Thoracic aorta (tissue), 2 donors: ENCODE data around the gene LY86. TPM values are rescaled to one million over a fixed set of nuclear protein-coding genes. Genes with fewer than 3 reads are reported as not detected.

ENCODE experiments used
- ATAC-seq: fragments of 150-250 bp; one replicate; pipeline ENCODE4 v1.8.0; 2017; ENCODE audit warnings: low read depth; ENCODE audit not compliant: insufficient number of reproducible peaks, low FRiP score
- DNase-seq: peaks from one replicate; pipeline ENCODE4 v3.0.0-alpha.2; 2020; ENCODE audit warnings: low spot score
- H3K27ac ChIP-seq, 2 donors: fragments of 200-600 bp; sonication (generic); 1 replicate in 1 of 2; 2 replicates in 1 of 2; pipeline ENCODE4 v1.5.1; 2016; ENCODE audit warnings: mild to moderate bottlenecking in 2 of 2, moderate library complexity in 2 of 2
- H3K27me3 ChIP-seq: fragments of 200-600 bp; sonication (generic); replicated peaks from 2 replicates; pipeline ENCODE4 v1.6.0; 2016; ENCODE audit warnings: mild to moderate bottlenecking; ENCODE audit not compliant: insufficient read depth
- H3K36me3 ChIP-seq: fragments of 200-600 bp; sonication (generic); one replicate; pipeline ENCODE4 v1.5.1; 2016
- H3K4me1 ChIP-seq, 2 donors: fragments of 200-600 bp; sonication (generic); 1 replicate in 1 of 2; 2 replicates in 1 of 2; pipeline versions ENCODE4 v1.5.1 to v1.6.0; 2016; ENCODE audit warnings: low read depth in 2 of 2, mild to moderate bottlenecking in 1 of 2; ENCODE audit not compliant: control insufficient read depth in 1 of 2
- H3K4me3 ChIP-seq: fragments of 200-600 bp; sonication (generic); 2 replicates; pipeline ENCODE4 v1.5.1; 2016; ENCODE audit warnings: mild to moderate bottlenecking
- H3K9me3 ChIP-seq: fragments of 200-600 bp; sonication (generic); 2 replicates; pipeline ENCODE4 v1.5.1; 2016
- total RNA-seq, 2 donors: library from RNA; depleted of rRNA; stranded (reverse); fragments of >200 nt; gene quantifications; one replicate each; pipeline versions ENCODE4 v1.1.0 to v1.2.3, GENCODE V29; 2016
- TF ChIP-seq, protein P1 (sequence below): fragments of 200-600 bp; sonication (generic); IDR thresholded peaks from one replicate; pipeline ENCODE4 v1.5.1; 2019; ENCODE audit warnings: antibody characterized with exemption

The LY86 gene
- total RNA-seq, 2 donors from 2014 or later: 4.5 to 6.5 TPM

DNA sequence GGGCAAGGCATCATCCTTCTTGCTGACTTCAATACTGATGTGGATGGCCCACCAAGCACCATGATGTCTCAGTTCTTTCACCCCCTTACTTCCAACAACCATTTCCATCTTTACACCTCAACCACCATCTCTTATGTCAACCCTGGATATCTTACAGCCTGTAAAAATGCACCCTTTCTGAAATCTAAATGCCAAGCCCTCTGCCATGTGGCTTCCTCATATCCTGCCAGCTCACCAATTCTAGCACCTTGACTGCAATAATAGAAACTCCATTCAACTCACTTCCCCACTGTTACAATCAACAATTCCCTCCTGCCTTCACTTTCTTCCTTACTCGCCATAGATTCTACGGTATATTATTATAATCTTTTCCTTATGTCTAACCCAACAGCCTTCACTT lies 57.9 kb downstream of the LY86 start:
- no peaks in the 10 kb centered on the region for H3K4me1 ChIP-seq
- DNase-seq: no peak
- H3K9me3 ChIP-seq: no peaks in the 10 kb centered on the region
- TF ChIP-seq, protein P1, sequence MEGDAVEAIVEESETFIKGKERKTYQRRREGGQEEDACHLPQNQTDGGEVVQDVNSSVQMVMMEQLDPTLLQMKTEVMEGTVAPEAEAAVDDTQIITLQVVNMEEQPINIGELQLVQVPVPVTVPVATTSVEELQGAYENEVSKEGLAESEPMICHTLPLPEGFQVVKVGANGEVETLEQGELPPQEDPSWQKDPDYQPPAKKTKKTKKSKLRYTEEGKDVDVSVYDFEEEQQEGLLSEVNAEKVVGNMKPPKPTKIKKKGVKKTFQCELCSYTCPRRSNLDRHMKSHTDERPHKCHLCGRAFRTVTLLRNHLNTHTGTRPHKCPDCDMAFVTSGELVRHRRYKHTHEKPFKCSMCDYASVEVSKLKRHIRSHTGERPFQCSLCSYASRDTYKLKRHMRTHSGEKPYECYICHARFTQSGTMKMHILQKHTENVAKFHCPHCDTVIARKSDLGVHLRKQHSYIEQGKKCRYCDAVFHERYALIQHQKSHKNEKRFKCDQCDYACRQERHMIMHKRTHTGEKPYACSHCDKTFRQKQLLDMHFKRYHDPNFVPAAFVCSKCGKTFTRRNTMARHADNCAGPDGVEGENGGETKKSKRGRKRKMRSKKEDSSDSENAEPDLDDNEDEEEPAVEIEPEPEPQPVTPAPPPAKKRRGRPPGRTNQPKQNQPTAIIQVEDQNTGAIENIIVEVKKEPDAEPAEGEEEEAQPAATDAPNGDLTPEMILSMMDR: no peak
- H3K36me3 ChIP-seq: no peaks in the 10 kb centered on the region
- H3K4me3 ChIP-seq: no peak overlapping the region
- H3K27me3 ChIP-seq: no peaks in the 10 kb centered on the region
- ATAC-seq: no peak
- H3K27ac ChIP-seq: no peak overlapping the region

DNA sequence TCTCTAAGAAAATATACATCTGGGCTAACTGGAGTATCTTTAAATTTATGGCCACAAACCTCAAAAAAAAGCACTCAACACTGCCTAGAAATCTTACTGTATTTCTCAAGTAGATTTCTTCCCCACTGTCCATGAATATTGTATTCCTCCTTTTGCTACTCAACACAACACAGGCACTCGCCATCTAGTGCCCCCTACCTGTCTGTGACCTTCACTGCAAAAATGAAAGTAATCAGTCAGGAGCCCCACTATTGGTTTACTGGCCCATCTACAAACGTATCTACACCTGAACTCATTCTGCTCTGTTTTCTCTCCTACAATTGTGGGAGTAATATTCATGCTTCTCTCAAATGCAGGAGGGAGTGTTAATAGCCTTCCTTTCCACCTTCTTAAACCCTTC lies 58.3 kb downstream of the LY86 start:
- no peaks in the 10 kb centered on the region for H3K36me3 ChIP-seq
- H3K27me3 ChIP-seq: no peaks in the 10 kb centered on the region
- no peaks in the 10 kb centered on the region for H3K9me3 ChIP-seq
- TF ChIP-seq, protein P1: no peak
- no peak overlapping the region for H3K27ac ChIP-seq
- ATAC-seq (no peak), DNase-seq (no peak)
- H3K4me1 ChIP-seq: no peaks in the 10 kb centered on the region
- no peak overlapping the region for H3K4me3 ChIP-seq

DNA sequence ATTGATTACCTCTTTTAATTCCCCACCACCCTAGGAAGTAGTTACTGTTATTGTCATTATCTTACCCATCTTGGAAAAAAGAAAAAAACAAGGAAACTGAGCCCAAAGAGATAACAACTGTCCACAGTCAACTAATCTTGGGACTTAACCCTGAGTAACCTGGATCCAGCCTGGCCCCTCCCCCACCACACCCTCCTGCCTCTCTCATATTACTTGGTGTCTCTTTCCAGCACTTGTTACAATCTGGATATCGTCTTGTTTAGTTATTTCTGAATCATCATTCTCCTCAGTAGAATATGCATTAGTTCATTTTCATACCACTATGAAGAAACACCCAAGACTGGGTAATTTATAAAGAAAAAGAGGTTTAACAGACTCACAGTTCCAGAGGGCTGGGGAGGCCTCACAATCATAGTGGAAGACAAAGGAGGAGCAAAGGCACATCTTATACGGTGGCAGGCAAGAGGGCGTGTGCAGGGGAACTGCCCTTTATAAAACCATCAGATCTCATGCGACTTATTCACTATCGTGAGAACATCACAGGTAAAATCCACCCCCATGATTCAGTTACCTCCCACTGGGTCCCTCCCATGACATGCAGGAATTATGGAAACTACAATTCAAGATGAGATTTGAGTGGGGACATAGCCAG lies 60.3 kb downstream of the LY86 start:
- ATAC-seq (no peak), DNase-seq (no peak)
- no peak overlapping the region for H3K27ac ChIP-seq
- H3K27me3 ChIP-seq: no peaks in the 10 kb centered on the region
- no peak overlapping the region for H3K4me3 ChIP-seq
- TF ChIP-seq, protein P1: no peak
- no peaks in the 10 kb centered on the region for H3K9me3 ChIP-seq
- H3K36me3 ChIP-seq: no peaks in the 10 kb centered on the region
- H3K4me1 ChIP-seq: no peaks in the 10 kb centered on the region

DNA sequence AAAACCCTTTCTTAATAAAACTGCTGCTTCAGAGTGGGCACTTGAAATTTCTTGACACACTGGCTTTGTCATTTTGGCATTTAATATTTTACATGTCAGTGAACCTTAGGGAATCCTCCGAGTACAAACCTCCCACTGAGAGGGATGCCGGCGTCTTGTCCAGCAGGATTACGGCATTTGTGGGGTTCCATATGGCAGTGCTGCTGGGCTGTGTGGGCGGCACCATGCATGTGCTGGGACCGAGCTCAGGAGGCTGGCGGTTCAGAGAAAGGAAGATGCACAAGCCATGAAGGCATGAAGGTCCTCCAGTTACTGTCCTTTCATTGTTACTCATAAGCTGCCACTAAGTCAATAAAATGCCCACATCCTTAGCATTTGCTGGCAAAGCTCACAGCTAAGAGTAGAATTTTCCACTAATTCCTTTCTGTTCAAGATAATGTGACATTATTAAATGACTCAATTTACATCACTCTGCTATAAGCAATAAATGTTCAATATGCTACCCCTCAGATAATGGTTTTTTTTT lies 61.4 kb downstream of the LY86 start:
- TF ChIP-seq, protein P1: no peak
- H3K36me3 ChIP-seq: no peaks in the 10 kb centered on the region
- no peak for DNase-seq
- H3K4me1 ChIP-seq: no peaks in the 10 kb centered on the region
- no peak overlapping the region for H3K4me3 ChIP-seq
- no peak overlapping the region for H3K27ac ChIP-seq
- H3K9me3 ChIP-seq: no peaks in the 10 kb centered on the region
- no peaks in the 10 kb centered on the region for H3K27me3 ChIP-seq
- ATAC-seq: no peak

DNA sequence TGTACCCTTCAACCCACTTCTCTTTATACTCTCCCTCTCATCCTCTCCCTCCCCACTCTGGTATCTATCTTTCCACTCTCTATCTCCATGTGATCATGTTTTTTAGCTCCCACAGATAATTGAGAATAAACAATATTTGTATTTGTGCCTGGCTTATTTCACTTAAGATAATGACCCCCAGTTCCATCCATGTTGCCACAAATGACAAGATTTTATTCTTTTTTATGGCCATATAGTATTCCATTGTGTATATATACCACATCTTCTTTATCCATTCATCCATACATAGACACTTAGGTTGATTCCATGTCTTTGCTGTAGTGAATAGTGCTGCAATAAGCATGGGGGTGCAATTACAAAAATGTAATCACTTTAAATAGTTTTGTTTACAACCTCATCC lies 62.3 kb downstream of the LY86 start:
- TF ChIP-seq, protein P1: no peak
- H3K27me3 ChIP-seq: no peaks in the 10 kb centered on the region
- DNase-seq (no peak), ATAC-seq (no peak)
- H3K27ac ChIP-seq: no peak overlapping the region
- peaks cover 0 to 4% of the 10 kb centered on the region in 2 donors for H3K4me1 ChIP-seq
- H3K9me3 ChIP-seq: no peaks in the 10 kb centered on the region
- no peaks in the 10 kb centered on the region for H3K36me3 ChIP-seq
- no peak overlapping the region for H3K4me3 ChIP-seq
